ENCODE data around the gene NPAS2.

NPAS2 gene

GRCh38 chr2:100938031-100939026, 118.4 kb downstream of the NPAS2 start:
- no peak for DNase-seq (ENCODE audit: extremely low read depth in 1 of 2, low read depth in 1 of 2)

GRCh38 chr2:100939445-100939844, 119.5 kb downstream of the NPAS2 start:
- no peak for DNase-seq (ENCODE audit: extremely low read depth in 1 of 2, low read depth in 1 of 2)

DNA sequence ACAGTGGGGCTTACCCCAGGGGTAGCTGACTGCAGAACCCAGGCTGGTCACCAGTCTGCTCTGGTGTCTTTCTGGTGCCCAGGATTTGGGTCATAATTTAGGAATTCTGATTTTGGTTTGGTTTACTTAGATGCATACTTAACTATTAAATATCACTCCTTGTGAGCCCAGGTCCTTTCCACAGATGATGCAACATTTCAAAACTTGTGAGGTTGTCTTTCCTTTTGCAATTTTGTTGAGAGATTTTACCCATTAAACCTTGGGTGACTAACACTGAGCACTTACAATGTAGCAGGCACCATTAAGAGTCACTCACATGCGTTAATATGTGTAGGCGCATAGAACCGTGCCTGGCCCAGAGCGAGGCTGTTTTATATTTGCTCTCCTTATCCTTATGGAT, 120.3 kb downstream of the NPAS2 start:
- DNase-seq (ENCODE audit: extremely low read depth in 1 of 2, low read depth in 1 of 2): no peak

DNA sequence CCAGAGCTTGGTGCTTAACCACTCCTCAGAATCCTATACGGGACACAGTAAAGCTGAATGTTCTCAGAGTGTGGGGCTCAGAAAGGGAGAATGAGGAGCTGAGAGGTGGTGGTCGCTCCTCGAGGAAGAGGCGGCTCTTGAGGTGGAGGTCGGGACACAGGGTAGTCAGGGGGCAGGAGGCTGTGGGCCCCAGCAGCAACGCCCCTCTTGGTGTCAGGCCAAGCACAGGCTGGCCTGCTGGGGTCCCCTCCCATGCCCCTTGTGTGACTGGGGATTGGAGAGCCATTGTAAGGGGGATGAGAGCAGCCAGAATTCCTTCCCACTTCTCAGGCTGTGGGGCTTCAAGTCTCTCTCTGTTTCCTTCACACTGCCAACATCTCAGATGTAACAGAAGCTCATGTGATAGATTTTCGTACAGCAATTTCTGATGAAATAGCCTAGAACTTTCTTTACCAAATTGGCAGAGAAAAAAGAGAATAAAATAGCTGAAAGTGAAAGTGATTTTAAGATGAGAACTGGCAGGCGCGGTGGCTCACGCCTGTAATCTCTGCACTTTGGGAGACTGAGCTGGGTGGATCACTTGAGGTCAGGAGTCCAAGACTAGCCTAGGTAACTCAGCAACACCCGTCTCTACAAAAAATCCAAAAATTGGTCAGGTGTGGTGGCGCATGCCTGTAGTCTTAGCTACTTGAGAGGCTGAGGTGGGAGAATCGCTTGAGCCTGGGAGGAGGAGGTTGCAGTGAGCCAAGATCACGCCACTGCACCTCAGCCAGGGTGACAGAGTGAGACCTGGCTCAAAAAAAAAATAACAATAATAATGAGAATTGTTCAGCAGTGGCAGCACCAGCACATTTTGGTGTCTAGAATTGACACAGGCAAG, 121.1 kb downstream of the NPAS2 start:
- no peak for DNase-seq (ENCODE audit: extremely low read depth in 1 of 2, low read depth in 1 of 2)

DNA sequence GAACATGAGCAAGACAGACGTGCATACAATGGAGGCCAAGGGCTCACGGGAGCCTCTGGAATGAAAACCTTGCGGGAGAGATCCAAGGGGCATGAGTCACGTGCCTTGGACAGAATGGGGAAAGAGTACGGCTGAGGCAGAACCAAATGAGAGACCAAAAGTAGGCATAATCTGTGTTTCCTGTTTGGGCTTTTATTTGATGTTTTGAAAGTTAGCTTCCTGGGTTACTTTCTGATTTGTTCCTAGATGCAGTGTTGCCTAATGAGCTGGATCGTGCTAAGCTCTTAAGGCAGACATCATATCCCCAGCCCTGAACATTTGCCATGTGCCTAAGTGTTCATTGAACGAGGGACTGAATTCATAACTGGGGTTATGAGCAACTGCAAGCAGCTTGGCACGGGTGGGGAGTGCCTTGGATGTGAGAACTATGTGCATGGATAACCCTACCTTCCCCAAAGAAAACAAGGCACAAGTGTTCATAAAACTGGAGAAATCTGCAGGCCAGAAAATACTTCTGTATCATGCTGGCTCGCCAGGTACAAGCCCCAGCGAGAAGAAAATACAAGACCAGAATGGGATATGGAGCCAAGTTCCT, 121.8 kb downstream of the NPAS2 start:
- no peak for DNase-seq (ENCODE audit: extremely low read depth in 1 of 2, low read depth in 1 of 2)

GRCh38 chr2:100944617-100945432, 124.9 kb downstream of the NPAS2 start:
- no peak for DNase-seq (ENCODE audit: extremely low read depth in 1 of 2, low read depth in 1 of 2)

DNA sequence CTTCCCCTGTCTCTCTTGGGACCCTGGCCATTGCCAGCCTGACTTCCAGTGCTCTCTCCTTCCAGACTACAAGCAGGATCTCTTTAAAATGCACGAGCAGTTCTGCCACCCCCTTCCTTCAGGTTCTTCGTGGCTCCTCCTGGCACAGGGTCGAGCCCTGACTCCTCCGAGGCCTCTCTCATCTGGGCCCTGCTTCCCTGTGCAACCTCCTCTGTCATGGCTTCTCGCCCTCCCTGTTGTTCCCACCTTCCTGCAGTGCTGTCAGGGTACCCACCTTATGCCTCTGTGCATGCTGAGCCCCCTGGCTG, 125.4 kb downstream of the NPAS2 start:
- DNase-seq (ENCODE audit: extremely low read depth in 1 of 2, low read depth in 1 of 2): no peak

- no peak for DNase-seq (ENCODE audit: extremely low read depth in 1 of 2, low read depth in 1 of 2)
These were observed 126.1 kb downstream of the NPAS2 start for GRCh38 chr2:100945930-100946607.

GRCh38 chr2:100948942-100949811, 129.2 kb downstream of the NPAS2 start:
- no peak for DNase-seq (ENCODE audit: extremely low read depth in 1 of 2, low read depth in 1 of 2)

DNA sequence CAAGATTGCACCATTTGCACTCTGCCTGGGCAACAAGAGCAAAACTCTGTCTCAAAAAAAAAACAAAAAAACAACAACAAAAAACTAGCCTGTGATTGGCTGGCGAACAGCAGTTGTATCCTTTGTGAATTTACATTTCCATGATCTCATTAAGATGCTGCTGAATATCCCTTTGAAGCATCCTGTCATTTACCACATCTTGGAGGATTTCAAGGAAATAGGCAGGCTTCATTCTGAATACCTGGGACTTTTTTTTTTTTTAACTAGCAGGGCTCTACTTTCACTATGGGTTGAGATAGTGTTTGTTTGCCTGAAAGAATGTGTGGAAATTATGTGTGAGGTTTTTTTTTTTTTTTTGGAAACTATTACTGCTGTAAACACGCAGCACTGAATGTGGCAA, 132.6 kb downstream of the NPAS2 start:
- no peak for DNase-seq (ENCODE audit: extremely low read depth in 1 of 2, low read depth in 1 of 2)

GRCh38 chr2:100953406-100954043, 133.6 kb downstream of the NPAS2 start:
- no peak for DNase-seq (ENCODE audit: extremely low read depth in 1 of 2, low read depth in 1 of 2)

GRCh38 chr2:100954044-100954420, 134.1 kb downstream of the NPAS2 start:
- no peak for DNase-seq (ENCODE audit: extremely low read depth in 1 of 2, low read depth in 1 of 2)

GRCh38 chr2:100955226-100955625, 135.3 kb downstream of the NPAS2 start:
- no peak for DNase-seq (ENCODE audit: extremely low read depth in 1 of 2, low read depth in 1 of 2)

DNA sequence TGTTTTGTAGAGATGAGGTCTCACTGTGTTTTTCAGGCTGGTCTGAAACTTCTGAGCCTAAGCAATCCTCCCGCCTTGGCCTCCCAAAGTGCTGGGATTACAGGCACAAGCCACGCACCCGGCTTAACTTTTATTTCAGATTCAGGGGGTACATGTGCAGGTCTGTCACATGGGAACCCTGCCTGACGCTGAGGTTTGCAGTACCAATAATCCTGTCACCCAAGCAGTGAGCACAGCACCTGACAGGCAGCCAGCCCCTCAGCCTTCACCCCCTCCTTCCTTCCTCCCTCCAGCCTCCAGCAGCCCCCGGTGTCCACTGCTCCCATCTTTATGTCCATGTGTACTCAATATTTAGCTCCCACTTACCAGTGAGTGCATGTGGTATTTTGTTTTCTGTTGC, 136.1 kb downstream of the NPAS2 start:
- DNase-seq (ENCODE audit: extremely low read depth in 1 of 2, low read depth in 1 of 2): no peak

DNA sequence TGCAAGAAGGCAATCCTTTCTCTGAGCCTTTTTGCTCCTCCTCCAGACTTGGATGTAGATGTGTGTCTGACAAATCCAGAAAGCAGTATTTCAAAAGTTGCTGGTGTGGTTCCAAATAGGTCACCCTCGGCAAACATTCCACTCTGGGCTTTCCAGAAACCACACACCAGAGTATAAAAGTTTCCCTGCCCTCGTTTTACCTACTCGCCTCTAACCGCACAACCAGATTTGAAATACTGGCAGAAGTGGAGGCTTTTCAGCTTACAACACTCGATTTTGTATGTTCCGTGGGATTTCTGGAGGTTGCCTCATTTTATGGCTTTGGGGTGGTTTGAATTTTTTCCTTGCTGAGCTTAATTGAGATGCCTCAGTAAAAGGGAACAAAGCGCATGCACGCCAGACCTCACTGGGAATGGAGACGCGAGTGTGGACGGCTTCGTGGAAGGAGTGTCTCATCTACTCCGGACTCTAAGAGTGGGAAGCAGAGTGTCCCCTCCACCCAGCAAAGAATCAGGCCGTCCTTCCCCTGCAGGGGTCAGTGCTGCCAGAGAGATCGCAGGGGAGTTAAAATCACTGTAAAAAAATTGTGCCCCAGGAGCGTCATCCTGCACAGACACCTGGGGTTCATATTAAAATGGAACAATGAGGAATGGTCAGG, 138.2 kb downstream of the NPAS2 start:
- DNase-seq (ENCODE audit: extremely low read depth in 1 of 2, low read depth in 1 of 2): no peak

GRCh38 chr2:100959225-100959880, 139.4 kb downstream of the NPAS2 start:
- DNase-seq (ENCODE audit: extremely low read depth in 1 of 2, low read depth in 1 of 2): no peak

GRCh38 chr2:100960688-100961087, 140.7 kb downstream of the NPAS2 start:
- DNase-seq (ENCODE audit: extremely low read depth in 1 of 2, low read depth in 1 of 2): no peak

Measured in activated CD8-positive, alpha-beta memory T cell treated with anti-CD3 and anti-CD28 coated beads for 1 hour (primary cell).